Esophagus squamous epithelium (tissue), 5 donors: Measurements from ENCODE around the gene BMERB1. TPM values are rescaled to one million over a fixed set of nuclear protein-coding genes. Genes with fewer than 3 reads are reported as not detected.

ENCODE experiments used
- DNase-seq: peaks from one replicate; lab custom pipeline; 2025; lab: John Stamatoyannopoulos, UW
- H3K27ac ChIP-seq, 4 donors: fragments of 200-600 bp; sonication (generic); one replicate each; pipeline ENCODE4 v1.5.1; 2016 to 2019; ENCODE audit warnings: mild to moderate bottlenecking in 1 of 4
- H3K27me3 ChIP-seq, 4 donors: fragments of 200-600 bp; sonication (generic); 1 replicate in 3 of 4; 2 replicates in 1 of 4; pipeline versions ENCODE4 v1.5.1 to v1.6.0; 2017 to 2021; ENCODE audit warnings: antibody characterized with exemption in 1 of 4
- H3K36me3 ChIP-seq, 3 donors: fragments of 200-600 bp; sonication (generic); one replicate each; pipeline ENCODE4 v1.5.1; 2016 to 2019
- H3K4me1 ChIP-seq, 3 donors: fragments of 200-600 bp; sonication (generic); one replicate each; pipeline ENCODE4 v1.5.1; 2017 to 2019
- H3K4me3 ChIP-seq, 4 donors: fragments of 200-600 bp; sonication (generic); 1 replicate in 3 of 4; 2 replicates in 1 of 4; pipeline ENCODE4 v1.5.1; 2016 to 2019; ENCODE audit warnings: mild to moderate bottlenecking in 2 of 4, moderate library complexity in 1 of 4
- H3K9me3 ChIP-seq, 3 donors: fragments of 200-600 bp; sonication (generic); one replicate each; pipeline ENCODE4 v1.5.1; 2016 to 2019
- CTCF ChIP-seq, 6 experiments: fragments of 450-650 bp in 4 of 6; fragments of 200-600 bp in 2 of 6; sonication (generic) in 2 of 6; IDR thresholded peaks; one replicate each; pipeline ENCODE4 v1.5.1; 2016 to 2019; ENCODE audit warnings: antibody characterized with exemption in 6 of 6, mild to moderate bottlenecking in 4 of 6, moderate library complexity in 4 of 6
- POLR2A ChIP-seq, 4 donors: fragments of 450-650 bp; IDR thresholded peaks; one replicate each; pipeline ENCODE4 v1.6.1; 2017; ENCODE audit warnings: antibody characterized with exemption in 4 of 4, mild to moderate bottlenecking in 4 of 4, moderate library complexity in 3 of 4
- WGBS, 2 donors: methylation state at CpG; one replicate each; pipeline ENCODE4 v1.1.5; 2018; 5-methylcytosine and 5-hydroxymethylcytosine counted together
- intact Hi-C: fragments of 100-400 bp; cut with DNase I; formaldehyde crosslinking; loops from one replicate; pipeline ENCODE4 v1.15.0; 2022
- total RNA-seq, 4 donors: library from RNA; depleted of rRNA; stranded (reverse); fragments of >200 nt; gene quantifications; one replicate each; pipeline ENCODE4 v1.1.0, GENCODE V29; 2016
- donor health status: DM: yes; HTN: yes; CAD: no.

The BMERB1 gene
- total RNA-seq, 4 donors from 2014 or later: 3.4 to 38.1 (median 14.9) TPM

- Histone ChIP-seq H3K4me3 (no peak overlapping the region), H3K9me3 (no peaks in the 10 kb centered on the region), H3K27me3 (no peaks in the 10 kb centered on the region), H3K4me1 (peaks cover 6 to 66% (median 38%) of the 10 kb centered on the region in 3 donors), H3K36me3 (no peaks in the 10 kb centered on the region), H3K27ac (peak overlapping the region; percentile 34 to 79 (median 69))
- DNase-seq: no peak
- intact Hi-C loops: no loop called here
- no peak for TF ChIP-seq POLR2A (IDR thresholded peaks at IDR 0.05)
- no peak for TF ChIP-seq CTCF (IDR thresholded peaks at IDR 0.05)
Measured at GRCh38 chr16:15521390-15521757, 87.0 kb downstream of the BMERB1 start.

GRCh38 chr16:15521758-15522509 lies 87.5 kb downstream of the BMERB1 start:
- no peaks in the 10 kb centered on the region for H3K9me3 ChIP-seq
- 60 to 66% methylated on average over 10 of the region's 10 CpGs for WGBS, 2 donors
- TF ChIP-seq CTCF (IDR thresholded peaks at IDR 0.05) (no peak), POLR2A (IDR thresholded peaks at IDR 0.05) (no peak)
- H3K4me1 ChIP-seq: peaks cover 6 to 66% (median 38%) of the 10 kb centered on the region in 3 donors
- no peaks in the 10 kb centered on the region for H3K27me3 ChIP-seq
- intact Hi-C loops: no loop called here
- no peaks in the 10 kb centered on the region for H3K36me3 ChIP-seq
- peak overlapping the region; percentile 34 to 79 (median 69) for H3K27ac ChIP-seq
- H3K4me3 ChIP-seq: no peak overlapping the region
- no peak for DNase-seq

- Histone ChIP-seq H3K4me3 (no peak overlapping the region), H3K27me3 (no peaks in the 10 kb centered on the region), H3K4me1 (peaks cover 6 to 60% (median 37%) of the 10 kb centered on the region in 3 donors), H3K9me3 (no peaks in the 10 kb centered on the region), H3K36me3 (no peaks in the 10 kb centered on the region), H3K27ac (peak overlapping the region in 3 of 4 donors; percentile 35 to 79 (median 75))
- WGBS, 2 donors: 63 to 80% methylated on average over 9 of the region's 10 CpGs
- TF ChIP-seq POLR2A (IDR thresholded peaks at IDR 0.05) (no peak), CTCF (IDR thresholded peaks at IDR 0.05) (no peak)
- intact Hi-C loops: no loop called here
- DNase-seq: no peak
Measured at GRCh38 chr16:15523092-15523541, 88.7 kb downstream of the BMERB1 start.

- WGBS, 2 donors: 80 to 88% methylated on average over 4 of the region's 4 CpGs
- Histone ChIP-seq H3K9me3 (no peaks in the 10 kb centered on the region), H3K27ac (no peak overlapping the region), H3K36me3 (no peaks in the 10 kb centered on the region), H3K27me3 (no peaks in the 10 kb centered on the region), H3K4me3 (no peak overlapping the region), H3K4me1 (peaks cover 6 to 52% (median 34%) of the 10 kb centered on the region in 3 donors)
- TF ChIP-seq POLR2A (IDR thresholded peaks at IDR 0.05) (no peak), CTCF (IDR thresholded peaks at IDR 0.05) (no peak)
- no peak for DNase-seq
- intact Hi-C loops: no loop called here
Measured at GRCh38 chr16:15523939-15524338, 89.6 kb downstream of the BMERB1 start.

- H3K36me3 ChIP-seq: no peaks in the 10 kb centered on the region
- TF ChIP-seq POLR2A (IDR thresholded peaks at IDR 0.05) (no peak), CTCF (IDR thresholded peaks at IDR 0.05) (no peak)
- H3K4me3 ChIP-seq: no peak overlapping the region
- intact Hi-C loops: no loop called here
- H3K27me3 ChIP-seq: no peaks in the 10 kb centered on the region
- H3K27ac ChIP-seq: no peak overlapping the region
- DNase-seq: no peak
- WGBS, 2 donors: 90 to 91% methylated on average over 5 of the region's 5 CpGs
- H3K4me1 ChIP-seq: peaks cover 6 to 42% (median 26%) of the 10 kb centered on the region in 3 donors
- H3K9me3 ChIP-seq: no peaks in the 10 kb centered on the region
Measured at GRCh38 chr16:15524966-15525365, 90.6 kb downstream of the BMERB1 start.
